UCSD-AML1 (cell line): ENCODE results near the gene OMD.
A peak's percentile ranks its signal among the peaks of the same experiment; 100 is the strongest.
"Not testable (repeated sequence)": the region's sequence is repeated elsewhere in the genome, so short reads cannot be mapped to it uniquely, and the experiment has no call there.

Experiments used
- DNase-seq: peaks from one replicate; lab custom pipeline; 2025; ENCODE audit not compliant: unreplicated experiment; lab: John Stamatoyannopoulos, UW

OMD gene

GRCh38 chr9:92414566-92414965 is 9.7 kb downstream of the OMD start:
- no peak for DNase-seq

GRCh38 chr9:92411157-92411556 is 13.1 kb downstream of the OMD start:
- DNase-seq, result not testable (repeated sequence)

- no peak for DNase-seq
Observed at GRCh38 chr9:92408747-92409478, 15.4 kb downstream of the OMD start.

- DNase-seq, result no peak
Observed at GRCh38 chr9:92407818-92408217, 16.5 kb downstream of the OMD start.

- DNase-seq, result peak; percentile 44
Observed at GRCh38 chr9:92406477-92406876, 17.8 kb downstream of the OMD start.

GRCh38 chr9:92405818-92406217 is 18.5 kb downstream of the OMD start:
- no peak for DNase-seq

GRCh38 chr9:92404042-92404836 is 20.0 kb downstream of the OMD start, which contains the start of gene OGN:
OGN (minus strand) TSS chr9:92404578; CDS start chr9:92403407, 1,171 bp downstream.
- no peak for DNase-seq

- no peak for DNase-seq
Observed at GRCh38 chr9:92402826-92403745, 21.2 kb downstream of the OMD start.

- DNase-seq, result no peak
Observed at GRCh38 chr9:92402360-92402759, 21.9 kb downstream of the OMD start.

GRCh38 chr9:92397853-92398252 is 26.4 kb downstream of the OMD start:
- DNase-seq, result no peak

- no peak for DNase-seq
Observed at GRCh38 chr9:92395617-92396016, 28.7 kb downstream of the OMD start.

GRCh38 chr9:92393686-92394085 is 30.6 kb downstream of the OMD start:
- no peak for DNase-seq

- no peak for DNase-seq
Observed at GRCh38 chr9:92392690-92393089, 31.6 kb downstream of the OMD start.

- DNase-seq, result no peak
Observed at GRCh38 chr9:92385953-92386352, 38.3 kb downstream of the OMD start.

- DNase-seq, result no peak
Observed at GRCh38 chr9:92385477-92385876, 38.8 kb downstream of the OMD start.

GRCh38 chr9:92385001-92385400 is 39.3 kb downstream of the OMD start:
- DNase-seq, result no peak

- DNase-seq, result no peak
Observed at GRCh38 chr9:92384375-92384774, 39.9 kb downstream of the OMD start.

GRCh38 chr9:92381775-92382174 is 42.5 kb downstream of the OMD start:
- DNase-seq, result no peak

GRCh38 chr9:92380603-92381002 is 43.7 kb downstream of the OMD start:
- no peak for DNase-seq

GRCh38 chr9:92378865-92379560 is 45.3 kb downstream of the OMD start:
- no peak for DNase-seq

- no peak for DNase-seq
Observed at GRCh38 chr9:92377876-92378275, 46.4 kb downstream of the OMD start.
